Regular cardiac myocyte (primary cell): ENCODE results near the gene AGBL5. TPM values are rescaled to one million over a fixed set of nuclear protein-coding genes. Genes with fewer than 3 reads are reported as not detected.

Experiments
- total RNA-seq: library from RNA; depleted of rRNA; stranded (reverse); fragments of >200 nt; gene quantifications from 2 replicates; pipeline ENCODE4 v1.2.3, GENCODE V29; 2014

The AGBL5 gene
- total RNA-seq: 14.9 and 19.7 TPM in 2 replicates

GRCh38 chr2:27050996-27051901 lies at the start of gene AGBL5:
Gene AGBL5 (plus strand): TSS chr2:27051668. CDS start chr2:27052959, 1,291 bp downstream.

GRCh38 chr2:27032495-27033252 lies 18.8 kb upstream of the AGBL5 start, which contains the start of gene TMEM214:
Gene TMEM214 (plus strand): TSS chr2:27032965. CDS start chr2:27033016, 51 bp downstream.

GRCh38 chr2:27071277-27071989 lies 20.0 kb downstream of the AGBL5 start, which contains the start of gene OST4:
Gene OST4 (minus strand): TSS chr2:27071654.

GRCh38 chr2:27078267-27079194 lies 27.1 kb downstream of the AGBL5 start, which contains the start of gene EMILIN1:
Gene EMILIN1 (plus strand): TSS chr2:27078615. CDS start chr2:27079066, 451 bp downstream.

GRCh38 chr2:27086724-27087593 lies 35.5 kb downstream of the AGBL5 start, which contains the start of gene KHK:
Gene KHK (plus strand): TSS chr2:27086772. CDS start chr2:27087260, 488 bp downstream.

GRCh38 chr2:27118525-27119329 lies 67.3 kb downstream of the AGBL5 start, which contains the start of gene CGREF1:
Gene CGREF1 (minus strand): TSS chr2:27119128. CDS start chr2:27104366, 14,762 bp downstream.

Other genes starting within 250 kb of the AGBL5 start
- under 0.01 TPM in 1 of 2 replicates, not detected in the other for gene DPYSL5, start 203.5 kb upstream of the AGBL5 start, total RNA-seq
- 2.8 and 2.9 TPM in 2 replicates for gene MAPRE3, start 81.0 kb upstream of the AGBL5 start, total RNA-seq
- gene TMEM214, start 18.7 kb upstream of the AGBL5 start, total RNA-seq: 16.3 and 23.1 TPM in 2 replicates
- 560 and 905 TPM in 2 replicates for gene OST4, start 20.0 kb downstream of the AGBL5 start, total RNA-seq
- gene EMILIN1, start 26.9 kb downstream of the AGBL5 start, total RNA-seq: 137 and 184 TPM in 2 replicates
- 0.56 and 0.96 TPM in 2 replicates for gene KHK, start 35.1 kb downstream of the AGBL5 start, total RNA-seq
- gene CGREF1, start 67.5 kb downstream of the AGBL5 start, total RNA-seq: 5.0 and 14.9 TPM in 2 replicates
- gene ABHD1, start 72.1 kb downstream of the AGBL5 start, total RNA-seq: under 0.01 and 0.28 TPM in 2 replicates
- 44.5 and 53.3 TPM in 2 replicates for gene PREB, start 83.0 kb downstream of the AGBL5 start, total RNA-seq
- gene PRR30, start 87.7 kb downstream of the AGBL5 start, total RNA-seq: not detected in 2 replicates
- not detected in 2 replicates for gene TCF23, start 97.3 kb downstream of the AGBL5 start, total RNA-seq
- 136 and 240 TPM in 2 replicates for gene ATRAID, start 160.4 kb downstream of the AGBL5 start, total RNA-seq
- gene SLC5A6, start 160.6 kb downstream of the AGBL5 start, total RNA-seq: 14.9 and 30.3 TPM in 2 replicates
- gene CAD, start 165.7 kb downstream of the AGBL5 start, total RNA-seq: 22.6 and 47.9 TPM in 2 replicates
- under 0.01 and 0.19 TPM in 2 replicates for gene SLC30A3, start 211.4 kb downstream of the AGBL5 start, total RNA-seq
- gene DNAJC5G, start 223.8 kb downstream of the AGBL5 start, total RNA-seq: not detected in 2 replicates
- gene TRIM54, start 230.8 kb downstream of the AGBL5 start, total RNA-seq: under 0.01 TPM in 1 of 2 replicates, not detected in the other